ENCODE data around the gene GLIPR1. TPM values are rescaled to one million over a fixed set of nuclear protein-coding genes. Genes with fewer than 3 reads are reported as not detected.

The GLIPR1 gene
- polyA plus RNA-seq, 1 donor from 2014 or later, result 0.12 TPM

DNA sequence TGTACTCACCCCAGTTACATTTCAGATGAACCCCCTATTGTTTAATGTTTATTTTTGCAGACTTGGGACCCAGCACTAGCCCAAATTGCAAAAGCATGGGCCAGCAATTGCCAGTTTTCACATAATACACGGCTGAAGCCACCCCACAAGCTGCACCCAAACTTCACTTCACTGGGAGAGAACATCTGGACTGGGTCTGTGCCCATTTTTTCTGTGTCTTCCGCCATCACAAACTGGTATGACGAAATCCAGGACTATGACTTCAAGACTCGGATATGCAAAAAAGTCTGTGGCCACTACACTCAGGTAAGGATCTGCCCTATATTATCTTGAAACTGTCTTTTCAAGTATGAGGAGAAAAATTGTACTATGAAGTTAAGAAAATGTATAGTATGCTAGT is 1.2 kb downstream of the GLIPR1 start:
- Histone ChIP-seq H4K20me1 (ENCODE audit: insufficient read depth) (no peaks in the 10 kb centered on the region), H3F3A (ENCODE audit: insufficient read depth, low read length, poor library complexity, severe bottlenecking) (no peaks in the 10 kb centered on the region), H3K27ac (ENCODE audit: low read length) (no peak overlapping the region), H3K9me3 (ENCODE audit: low read length) (no peaks in the 10 kb centered on the region), H3K9me2 (ENCODE audit: insufficient read depth, low read length) (no peaks in the 10 kb centered on the region), H3K4me3 (ENCODE audit: low read length) (no peak overlapping the region), H3K9ac (ENCODE audit: low read length) (no peak overlapping the region), H3K36me3 (ENCODE audit: insufficient read depth, low read length) (no peaks in the 10 kb centered on the region), H3K4me2 (ENCODE audit: low read length) (no peak overlapping the region), H3K27me3 (ENCODE audit: insufficient read depth, low read depth, low read length) (no peaks in the 10 kb centered on the region), H2AFZ (ENCODE audit: low read depth, low read length) (no peak overlapping the region), H3K79me2 (replicated peaks; ENCODE audit: insufficient read depth, low read length) (no peaks in the 10 kb centered on the region)
- TF ChIP-seq, protein P1, sequence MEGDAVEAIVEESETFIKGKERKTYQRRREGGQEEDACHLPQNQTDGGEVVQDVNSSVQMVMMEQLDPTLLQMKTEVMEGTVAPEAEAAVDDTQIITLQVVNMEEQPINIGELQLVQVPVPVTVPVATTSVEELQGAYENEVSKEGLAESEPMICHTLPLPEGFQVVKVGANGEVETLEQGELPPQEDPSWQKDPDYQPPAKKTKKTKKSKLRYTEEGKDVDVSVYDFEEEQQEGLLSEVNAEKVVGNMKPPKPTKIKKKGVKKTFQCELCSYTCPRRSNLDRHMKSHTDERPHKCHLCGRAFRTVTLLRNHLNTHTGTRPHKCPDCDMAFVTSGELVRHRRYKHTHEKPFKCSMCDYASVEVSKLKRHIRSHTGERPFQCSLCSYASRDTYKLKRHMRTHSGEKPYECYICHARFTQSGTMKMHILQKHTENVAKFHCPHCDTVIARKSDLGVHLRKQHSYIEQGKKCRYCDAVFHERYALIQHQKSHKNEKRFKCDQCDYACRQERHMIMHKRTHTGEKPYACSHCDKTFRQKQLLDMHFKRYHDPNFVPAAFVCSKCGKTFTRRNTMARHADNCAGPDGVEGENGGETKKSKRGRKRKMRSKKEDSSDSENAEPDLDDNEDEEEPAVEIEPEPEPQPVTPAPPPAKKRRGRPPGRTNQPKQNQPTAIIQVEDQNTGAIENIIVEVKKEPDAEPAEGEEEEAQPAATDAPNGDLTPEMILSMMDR (IDR thresholded peaks at IDR 0.05; ENCODE audit: poor library complexity, severe bottlenecking), result no peak
- TF ChIP-seq MXI1 (conservative IDR thresholded peaks at IDR 0.05; ENCODE audit: poor library complexity, severe bottlenecking), result no peak
- no peak for TF ChIP-seq EP300 (conservative IDR thresholded peaks at IDR 0.05; ENCODE audit: poor library complexity, severe bottlenecking)
- TF ChIP-seq TAF1 (IDR thresholded peaks at IDR 0.05; ENCODE audit: low read depth), result no peak
- no peak for TF ChIP-seq POLR2AphosphoS5 (IDR thresholded peaks at IDR 0.05)
- no peak for TF ChIP-seq EZH2 (IDR thresholded peaks at IDR 0.05; ENCODE audit: borderline replicate concordance, insufficient read depth, low read length, poor library complexity, severe bottlenecking)
- no peak for TF ChIP-seq SMC3 (conservative IDR thresholded peaks at IDR 0.05; ENCODE audit: poor library complexity)
- no peak for TF ChIP-seq RAD21 (conservative IDR thresholded peaks at IDR 0.05)
- TF ChIP-seq, protein P2, sequence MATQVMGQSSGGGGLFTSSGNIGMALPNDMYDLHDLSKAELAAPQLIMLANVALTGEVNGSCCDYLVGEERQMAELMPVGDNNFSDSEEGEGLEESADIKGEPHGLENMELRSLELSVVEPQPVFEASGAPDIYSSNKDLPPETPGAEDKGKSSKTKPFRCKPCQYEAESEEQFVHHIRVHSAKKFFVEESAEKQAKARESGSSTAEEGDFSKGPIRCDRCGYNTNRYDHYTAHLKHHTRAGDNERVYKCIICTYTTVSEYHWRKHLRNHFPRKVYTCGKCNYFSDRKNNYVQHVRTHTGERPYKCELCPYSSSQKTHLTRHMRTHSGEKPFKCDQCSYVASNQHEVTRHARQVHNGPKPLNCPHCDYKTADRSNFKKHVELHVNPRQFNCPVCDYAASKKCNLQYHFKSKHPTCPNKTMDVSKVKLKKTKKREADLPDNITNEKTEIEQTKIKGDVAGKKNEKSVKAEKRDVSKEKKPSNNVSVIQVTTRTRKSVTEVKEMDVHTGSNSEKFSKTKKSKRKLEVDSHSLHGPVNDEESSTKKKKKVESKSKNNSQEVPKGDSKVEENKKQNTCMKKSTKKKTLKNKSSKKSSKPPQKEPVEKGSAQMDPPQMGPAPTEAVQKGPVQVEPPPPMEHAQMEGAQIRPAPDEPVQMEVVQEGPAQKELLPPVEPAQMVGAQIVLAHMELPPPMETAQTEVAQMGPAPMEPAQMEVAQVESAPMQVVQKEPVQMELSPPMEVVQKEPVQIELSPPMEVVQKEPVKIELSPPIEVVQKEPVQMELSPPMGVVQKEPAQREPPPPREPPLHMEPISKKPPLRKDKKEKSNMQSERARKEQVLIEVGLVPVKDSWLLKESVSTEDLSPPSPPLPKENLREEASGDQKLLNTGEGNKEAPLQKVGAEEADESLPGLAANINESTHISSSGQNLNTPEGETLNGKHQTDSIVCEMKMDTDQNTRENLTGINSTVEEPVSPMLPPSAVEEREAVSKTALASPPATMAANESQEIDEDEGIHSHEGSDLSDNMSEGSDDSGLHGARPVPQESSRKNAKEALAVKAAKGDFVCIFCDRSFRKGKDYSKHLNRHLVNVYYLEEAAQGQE (IDR thresholded peaks at IDR 0.05; ENCODE audit: borderline replicate concordance), result no peak

DNA sequence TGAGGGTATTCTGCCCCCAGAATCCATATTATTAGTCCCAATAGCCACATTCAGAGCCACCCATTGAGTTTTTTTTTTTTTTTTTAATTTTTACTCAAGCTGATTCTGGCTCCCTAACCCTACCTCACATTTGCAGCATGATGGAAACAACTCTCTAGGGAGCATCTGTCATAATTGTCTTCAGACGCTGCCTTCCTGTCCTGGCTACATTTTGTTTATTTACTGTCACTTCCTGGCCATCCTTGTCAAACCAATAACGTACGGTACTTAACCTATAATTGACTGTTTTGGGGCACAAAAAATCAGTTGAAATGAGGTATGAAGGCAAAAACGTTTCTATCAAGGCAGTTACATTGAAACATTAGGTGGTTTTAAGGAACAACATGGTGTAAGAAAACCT is 2.1 kb downstream of the GLIPR1 start:
- no peak overlapping the region for H2AFZ ChIP-seq (ENCODE audit: low read depth, low read length)
- no peaks in the 10 kb centered on the region for H3K36me3 ChIP-seq (ENCODE audit: insufficient read depth, low read length)
- TF ChIP-seq EP300 (conservative IDR thresholded peaks at IDR 0.05; ENCODE audit: poor library complexity, severe bottlenecking), result no peak
- TF ChIP-seq, protein P2 (IDR thresholded peaks at IDR 0.05; ENCODE audit: borderline replicate concordance), result no peak
- TF ChIP-seq, protein P1 (IDR thresholded peaks at IDR 0.05; ENCODE audit: poor library complexity, severe bottlenecking), result no peak
- TF ChIP-seq POLR2AphosphoS5 (IDR thresholded peaks at IDR 0.05), result no peak
- no peak for TF ChIP-seq SMC3 (conservative IDR thresholded peaks at IDR 0.05; ENCODE audit: poor library complexity)
- TF ChIP-seq MXI1 (conservative IDR thresholded peaks at IDR 0.05; ENCODE audit: poor library complexity, severe bottlenecking), result no peak
- TF ChIP-seq EZH2 (IDR thresholded peaks at IDR 0.05; ENCODE audit: borderline replicate concordance, insufficient read depth, low read length, poor library complexity, severe bottlenecking), result no peak
- no peak for TF ChIP-seq TAF1 (IDR thresholded peaks at IDR 0.05; ENCODE audit: low read depth)
- TF ChIP-seq RAD21 (conservative IDR thresholded peaks at IDR 0.05), result no peak
- no peaks in the 10 kb centered on the region for H3K9me3 ChIP-seq (ENCODE audit: low read length)
- H3F3A ChIP-seq (ENCODE audit: insufficient read depth, low read length, poor library complexity, severe bottlenecking), result no peaks in the 10 kb centered on the region
- H3K79me2 ChIP-seq (replicated peaks; ENCODE audit: insufficient read depth, low read length), result no peaks in the 10 kb centered on the region
- H3K27ac ChIP-seq (ENCODE audit: low read length), result no peak overlapping the region
- no peak overlapping the region for H3K9ac ChIP-seq (ENCODE audit: low read length)
- no peak overlapping the region for H3K4me2 ChIP-seq (ENCODE audit: low read length)
- no peak overlapping the region for H3K4me3 ChIP-seq (ENCODE audit: low read length)
- no peaks in the 10 kb centered on the region for H3K27me3 ChIP-seq (ENCODE audit: insufficient read depth, low read depth, low read length)
- no peaks in the 10 kb centered on the region for H3K9me2 ChIP-seq (ENCODE audit: insufficient read depth, low read length)
- no peaks in the 10 kb centered on the region for H4K20me1 ChIP-seq (ENCODE audit: insufficient read depth)
